Activated gamma-delta T cell treated with Interleukin-2 at 50 U/mL for 16 hours (primary cell): ENCODE measurements around the gene ARHGEF4.

Experiments used
- DNase-seq: peaks from one replicate; pipeline ENCODE4 v3.0.0-alpha.2; 2020

ARHGEF4 gene

GRCh38 chr2:130836501-130837174 is at the start of gene ARHGEF4:
TSS of gene ARHGEF4 (plus strand) at chr2:130836914. CDS start at chr2:130836954, 40 bp downstream.
- no peak for DNase-seq

- no peak for DNase-seq
Measured at GRCh38 chr2:130787841-130788240, 48.9 kb upstream of the ARHGEF4 start.

GRCh38 chr2:130790312-130790711 is 46.4 kb upstream of the ARHGEF4 start:
- no peak for DNase-seq

DNA sequence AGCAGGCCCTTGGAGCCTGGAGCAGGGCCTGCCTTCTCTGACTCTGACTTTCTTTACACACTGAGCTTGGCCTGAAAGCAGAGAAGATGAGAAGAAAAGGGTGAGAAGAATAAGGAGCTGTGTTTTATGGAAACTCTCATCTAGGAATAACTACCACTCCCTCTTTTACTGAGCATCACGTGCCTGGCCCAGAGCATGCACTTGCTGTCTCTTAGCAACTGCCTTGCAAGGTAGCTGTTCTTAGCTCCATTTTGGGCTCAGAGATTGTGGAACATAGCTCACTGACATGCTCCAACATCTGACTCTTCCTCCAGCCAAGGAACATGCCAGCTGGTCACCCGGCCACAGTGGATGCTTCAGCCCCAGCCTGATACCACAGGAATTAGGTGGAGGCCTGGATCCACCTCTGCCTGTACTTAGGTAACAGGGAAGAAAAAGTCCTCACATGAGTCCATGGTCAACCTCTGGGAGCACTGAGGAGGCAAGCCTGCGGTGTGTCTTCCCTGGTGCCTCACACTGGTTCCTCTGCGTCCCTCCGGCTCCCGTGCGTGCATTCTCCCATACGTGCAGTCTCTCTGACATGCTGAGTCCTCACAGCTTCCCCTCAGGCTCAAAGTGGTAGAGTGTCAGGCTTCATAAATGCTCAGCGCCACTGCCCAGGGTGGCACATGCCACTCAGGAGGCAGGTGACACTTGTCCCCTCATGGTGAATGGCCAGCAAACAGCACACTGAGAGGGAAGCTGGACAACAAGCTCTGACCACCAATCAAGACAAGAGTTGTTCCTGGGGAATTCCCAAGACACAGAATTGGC is 45.7 kb upstream of the ARHGEF4 start:
- no peak for DNase-seq

GRCh38 chr2:130791617-130791939 is 45.1 kb upstream of the ARHGEF4 start:
- no peak for DNase-seq

DNA sequence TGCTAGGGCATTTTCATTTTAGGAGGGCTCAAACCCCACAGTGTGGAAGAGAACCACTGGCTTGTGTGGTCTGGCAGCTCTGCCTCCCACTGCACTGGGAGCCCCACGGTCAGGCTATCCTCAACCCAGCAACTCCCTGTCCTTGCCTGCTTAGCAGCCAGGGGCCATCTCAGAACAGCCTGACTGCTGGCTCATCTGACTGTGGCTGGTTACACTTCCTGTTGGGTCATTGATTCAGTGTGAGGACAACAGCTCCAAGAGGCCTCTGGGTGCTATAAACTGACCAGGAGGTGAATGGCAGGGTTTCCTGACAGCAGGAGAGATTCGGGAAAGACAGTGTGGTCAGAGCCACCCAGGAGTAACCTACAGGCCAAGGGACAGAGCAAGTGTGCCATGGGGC is 41.3 kb upstream of the ARHGEF4 start:
- no peak for DNase-seq

DNA sequence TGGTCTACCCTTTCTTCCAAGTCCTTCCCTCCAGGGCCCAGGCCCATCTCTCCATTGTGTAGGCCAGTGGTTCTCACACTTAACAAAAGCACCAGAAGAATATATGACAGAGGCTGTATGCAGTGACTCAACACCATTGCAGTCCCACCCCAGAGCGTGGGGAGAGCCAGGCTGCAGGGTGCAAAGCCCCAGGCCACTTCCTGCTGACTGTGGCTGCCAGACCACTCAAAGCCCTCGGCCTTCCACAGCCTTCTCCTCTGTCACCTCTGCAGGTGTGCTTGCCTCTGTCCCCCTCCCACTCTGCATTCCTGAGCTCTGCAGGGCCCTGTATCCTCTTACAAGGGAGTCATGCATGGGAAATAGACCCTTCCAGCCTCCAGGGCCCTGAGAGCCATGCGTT is 40.4 kb upstream of the ARHGEF4 start:
- no peak for DNase-seq

- DNase-seq: peak; percentile 93
Measured at GRCh38 chr2:130797493-130798435, 39.0 kb upstream of the ARHGEF4 start.

DNA sequence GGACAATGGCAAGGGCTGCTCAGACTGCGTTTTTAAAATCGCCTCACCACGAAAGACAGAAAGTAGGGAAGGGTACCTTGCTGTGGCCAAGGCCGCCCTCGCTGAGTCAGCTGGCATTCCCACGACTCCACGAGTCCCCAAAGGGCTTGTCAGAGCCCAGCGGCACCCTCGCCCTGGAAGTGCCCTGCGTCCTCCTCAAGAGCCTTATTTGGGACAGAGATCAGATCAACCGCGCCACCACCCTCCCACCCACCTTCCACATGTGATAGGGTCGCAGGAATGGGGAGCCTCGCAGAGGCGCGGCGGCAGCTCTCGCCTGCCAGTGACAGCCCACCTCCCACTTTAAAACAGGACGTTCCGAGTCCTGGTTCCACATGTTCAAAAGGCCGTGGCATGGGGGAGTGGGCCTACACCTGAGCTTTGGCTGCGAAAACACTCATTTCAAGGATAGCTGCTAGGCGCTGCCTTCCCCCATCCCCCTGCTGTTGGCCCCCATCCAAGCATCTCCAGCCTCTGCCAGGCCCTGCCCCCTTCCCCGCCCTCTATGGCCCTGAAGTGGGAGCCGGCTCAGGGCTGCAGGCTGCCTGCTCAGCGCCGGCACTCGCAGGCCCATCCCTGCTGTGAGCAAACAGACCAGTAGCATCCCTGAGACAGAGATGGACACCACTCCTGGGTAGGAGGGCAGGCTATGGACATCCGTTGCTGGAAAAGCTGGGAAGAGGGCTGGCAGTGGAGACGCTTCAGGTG is 38.1 kb upstream of the ARHGEF4 start:
- no peak for DNase-seq

GRCh38 chr2:130799295-130799694 is 37.4 kb upstream of the ARHGEF4 start:
- no peak for DNase-seq

DNA sequence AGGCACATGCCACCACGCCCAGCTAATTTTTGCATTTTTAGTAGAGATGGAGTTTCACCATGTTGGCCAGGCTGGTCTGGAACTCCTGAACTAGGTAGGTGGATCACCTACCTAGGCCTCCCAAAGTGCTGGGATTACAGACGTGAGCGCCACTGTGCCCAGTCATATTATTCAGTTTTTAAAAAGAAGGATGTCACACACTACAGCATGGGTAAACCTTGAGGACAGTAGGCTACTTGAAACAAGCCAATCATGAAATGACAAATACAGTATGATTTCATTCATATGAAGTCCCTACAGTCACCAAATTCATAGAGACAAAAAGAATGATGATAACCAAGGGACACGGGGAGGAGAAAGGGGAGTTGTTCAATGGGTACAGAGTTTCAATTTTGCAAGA is 31.1 kb upstream of the ARHGEF4 start:
- no peak for DNase-seq

GRCh38 chr2:130806370-130806769 is 30.3 kb upstream of the ARHGEF4 start:
- no peak for DNase-seq

GRCh38 chr2:130807659-130808385 is 28.9 kb upstream of the ARHGEF4 start:
- DNase-seq: no peak

GRCh38 chr2:130808482-130809268 is 28.0 kb upstream of the ARHGEF4 start:
- DNase-seq: no peak

DNA sequence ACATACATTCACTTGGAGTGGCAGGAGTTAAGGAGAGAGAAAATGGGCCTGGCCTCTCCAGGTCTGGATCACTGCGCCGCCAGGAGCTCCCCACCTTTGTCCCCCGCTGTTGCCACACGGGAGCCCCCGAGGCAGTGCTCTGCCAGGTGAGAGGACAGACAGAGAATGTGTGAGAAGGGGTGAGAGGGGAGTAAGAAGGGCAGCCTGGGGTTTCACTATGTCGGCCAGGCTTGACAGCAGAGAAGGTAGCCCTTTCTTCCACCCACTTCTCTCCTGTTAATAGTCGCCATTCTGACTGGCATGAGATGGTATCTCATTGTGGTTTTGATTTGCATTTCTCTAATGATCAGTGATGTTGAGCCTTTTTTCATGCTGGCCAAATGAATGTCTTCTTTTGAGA is 26.2 kb upstream of the ARHGEF4 start:
- DNase-seq: no peak

DNA sequence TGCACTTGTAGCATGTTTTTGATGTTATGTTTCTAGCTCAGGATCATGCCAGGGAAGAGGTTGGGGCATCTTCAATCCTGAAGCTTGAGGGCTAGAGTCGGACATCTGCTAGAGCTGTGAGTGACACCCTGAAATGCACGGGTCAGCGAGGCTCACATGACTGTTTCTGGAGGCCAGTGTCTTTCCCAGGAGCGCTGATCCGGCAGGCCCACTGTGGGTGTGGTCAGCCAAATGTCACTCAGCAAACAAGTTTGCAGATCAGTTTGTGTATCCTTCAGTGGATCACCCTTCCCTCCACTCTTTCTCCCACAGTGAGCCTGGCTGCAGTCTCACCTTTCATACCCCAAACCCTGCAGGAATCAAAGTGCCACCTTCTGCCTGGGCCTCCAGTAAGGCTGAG is 23.0 kb upstream of the ARHGEF4 start:
- DNase-seq: no peak

GRCh38 chr2:130814931-130815680 is 21.6 kb upstream of the ARHGEF4 start:
- DNase-seq: no peak

DNA sequence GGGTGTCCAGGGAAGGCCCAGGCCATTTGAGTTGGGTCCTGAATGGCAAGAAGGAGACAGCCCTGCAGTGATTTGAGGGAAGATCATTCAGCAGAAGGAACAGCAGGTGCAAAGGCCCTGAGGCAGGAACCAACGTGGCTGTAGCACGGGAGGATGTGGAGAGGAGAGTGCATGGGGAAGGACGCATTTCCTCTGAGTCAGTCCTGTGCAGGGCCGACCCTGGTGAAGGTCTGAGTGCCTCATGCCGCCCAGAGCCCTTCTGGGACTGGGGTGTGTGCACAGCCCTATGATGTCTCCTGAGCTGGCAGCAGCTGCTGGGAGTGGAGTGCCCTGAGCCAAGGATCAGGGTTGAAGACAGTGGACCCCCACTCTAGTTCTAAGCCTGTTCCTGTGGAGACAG is 17.9 kb upstream of the ARHGEF4 start:
- DNase-seq: no peak

GRCh38 chr2:130819226-130819607 is 17.5 kb upstream of the ARHGEF4 start:
- no peak for DNase-seq

GRCh38 chr2:130819608-130820278 is 17.0 kb upstream of the ARHGEF4 start:
- DNase-seq: no peak
